K562 (cell line): ENCODE data around the gene RPL18A. TPM values are rescaled to one million over a fixed set of nuclear protein-coding genes. Genes with fewer than 3 reads are reported as not detected.

Experiments used
- ETS2 ChIP-seq: IDR thresholded peaks from 2 replicates; pipeline ENCODE4 v1.6.1; 2016; ENCODE audit warnings: borderline replicate concordance, missing genetic modification characterization, mild to moderate bottlenecking, moderate library complexity, missing compliant biosample characterization; ENCODE audit not compliant: poor library complexity, severe bottlenecking
- MEIS2 ChIP-seq: fragments of 450-650 bp; IDR thresholded peaks from 2 replicates; pipeline ENCODE4 v1.6.1; 2014; ENCODE audit warnings: mild to moderate bottlenecking; ENCODE audit not compliant: partially characterized antibody
- PPARD ChIP-seq: fragments of 250-450 bp; sonication (Bioruptor Pico); IDR thresholded peaks from 2 replicates; pipeline ENCODE4 v1.8.0; 2022; ENCODE audit warnings: inconsistent platforms, mild to moderate bottlenecking, moderate library complexity
- TBP ChIP-seq: optimal IDR thresholded peaks from 2 replicates; pipeline ENCODE3; 2011; ENCODE audit warnings: low read depth, low read length, improper control_type of control experiment
- ZBTB1 ChIP-seq: sonication (generic); formaldehyde crosslinking; IDR thresholded peaks from 2 replicates; pipeline ENCODE4 v1.8.1; 2023; ENCODE audit warnings: missing genetic modification reagents, low read depth, mild to moderate bottlenecking, borderline replicate concordance
- polyA plus RNA-seq, 8 experiments: library from polyadenylated mRNA; depleted of rRNA in 4 of 8; stranded (reverse) in 5 of 8; unstranded in 3 of 8; fragments of >200 nt; fragmentation: Nextera tagmentation in 2 of 8; fragmentation: Illumina TruSeq in 1 of 8; extraction: Ambion mirVana in 2 of 8; extraction: Trizol in 1 of 8; gene quantifications; 2 replicates each; pipeline versions ENCODE4 v1.2.1 to v1.2.3, GENCODE V29; 2011 to 2014; ENCODE audit warnings: inconsistent platforms in 1 of 8, missing spikeins in 1 of 8
- total RNA-seq, 7 experiments: library from RNA; depleted of rRNA in 6 of 7; stranded (reverse); fragments of >200 nt in 6 of 7; fragmentation: Illumina TruSeq in 2 of 7; extraction: Trizol in 2 of 7; gene quantifications; 2 replicates each; pipeline versions ENCODE4 v1.2.1 to v1.2.3, GENCODE V29; 2011 to 2021; ENCODE audit warnings: low replicate concordance in 1 of 7
- TF ChIP-seq, protein P1 (sequence below), 2 experiments: fragments of 450-650 bp; conservative IDR thresholded peaks; 2 replicates each; pipeline ENCODE4 v1.6.1; 2017; ENCODE audit warnings: mild to moderate bottlenecking in 2 of 2, moderate library complexity in 2 of 2
- TF ChIP-seq, protein P2 (sequence below): sonication (generic); formaldehyde crosslinking; IDR thresholded peaks from 2 replicates; pipeline ENCODE4 v1.8.1; 2023; ENCODE audit warnings: mild to moderate bottlenecking, missing genetic modification reagents, moderate library complexity
- TF ChIP-seq, protein P3 (sequence below): fragments of 450-650 bp; formaldehyde crosslinking; IDR thresholded peaks from 2 replicates; pipeline ENCODE4 v1.4.0; 2022; ENCODE audit warnings: missing genetic modification characterization
- TF ChIP-seq, protein P4 (sequence below): sonication (generic); formaldehyde crosslinking; IDR thresholded peaks from 2 replicates; pipeline ENCODE4 v1.8.0; 2022; ENCODE audit warnings: mild to moderate bottlenecking, low read depth, missing genetic modification reagents
- TF ChIP-seq, protein P5 (sequence below): fragments of 250-450 bp; sonication (Bioruptor Pico); IDR thresholded peaks from 2 replicates; pipeline ENCODE4 v1.4.0; 2020; ENCODE audit warnings: mild to moderate bottlenecking, moderate library complexity
- TF ChIP-seq, protein P6 (sequence below): sonication (generic); formaldehyde crosslinking; IDR thresholded peaks from 2 replicates; pipeline ENCODE4 v1.8.0; 2023; ENCODE audit warnings: mild to moderate bottlenecking, missing genetic modification reagents

RPL18A gene
- total and polyA plus RNA-seq, 9 of the 15 experiments (the other 6 are each of a cell fraction or from before 2014, with no cell fraction given) = 626 to 2,882 (median 1,895) TPM

DNA sequence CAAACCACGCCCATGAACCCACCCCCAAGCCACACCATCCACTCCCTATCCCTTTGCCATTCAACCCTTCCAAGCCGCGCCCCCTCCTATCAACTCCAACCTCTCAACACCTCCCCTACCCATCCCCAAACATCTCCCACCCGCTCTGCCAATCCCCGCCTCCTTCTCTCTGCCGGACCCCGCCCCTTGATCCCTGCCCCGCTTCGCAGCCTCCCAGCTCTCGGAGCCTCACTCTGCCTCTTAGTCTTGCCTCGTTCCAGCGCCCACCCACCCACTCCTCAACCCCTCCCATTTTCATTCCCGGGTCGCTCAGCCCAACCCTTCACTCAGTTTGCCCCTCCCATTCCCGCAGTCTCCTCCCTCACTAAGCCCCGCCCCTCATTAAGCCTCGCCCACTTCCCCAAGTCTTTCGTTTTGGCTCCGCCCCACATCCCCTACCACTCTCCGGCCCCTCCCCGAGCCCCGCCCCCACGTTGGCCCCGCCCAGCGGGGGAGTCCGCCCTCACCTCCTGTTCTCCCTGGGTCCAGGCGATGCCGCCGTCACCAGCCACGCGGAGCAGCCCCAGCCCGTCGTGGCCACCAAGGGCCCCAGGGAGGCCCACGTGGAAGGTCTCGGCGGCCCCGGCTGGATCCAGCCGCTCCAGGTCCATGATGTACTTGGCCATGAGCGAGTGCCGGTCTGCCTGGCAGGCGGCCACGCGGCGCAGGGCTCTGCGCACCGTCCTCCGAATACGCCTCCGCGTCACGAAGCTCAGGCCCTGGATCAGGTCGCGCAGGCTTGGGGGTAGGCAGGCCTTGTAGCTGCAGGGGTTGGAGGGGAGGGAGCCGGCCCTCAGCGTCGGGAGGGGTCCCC lies 17.7 kb upstream of the RPL18A start (continued):
- TF ChIP-seq, protein P1, sequence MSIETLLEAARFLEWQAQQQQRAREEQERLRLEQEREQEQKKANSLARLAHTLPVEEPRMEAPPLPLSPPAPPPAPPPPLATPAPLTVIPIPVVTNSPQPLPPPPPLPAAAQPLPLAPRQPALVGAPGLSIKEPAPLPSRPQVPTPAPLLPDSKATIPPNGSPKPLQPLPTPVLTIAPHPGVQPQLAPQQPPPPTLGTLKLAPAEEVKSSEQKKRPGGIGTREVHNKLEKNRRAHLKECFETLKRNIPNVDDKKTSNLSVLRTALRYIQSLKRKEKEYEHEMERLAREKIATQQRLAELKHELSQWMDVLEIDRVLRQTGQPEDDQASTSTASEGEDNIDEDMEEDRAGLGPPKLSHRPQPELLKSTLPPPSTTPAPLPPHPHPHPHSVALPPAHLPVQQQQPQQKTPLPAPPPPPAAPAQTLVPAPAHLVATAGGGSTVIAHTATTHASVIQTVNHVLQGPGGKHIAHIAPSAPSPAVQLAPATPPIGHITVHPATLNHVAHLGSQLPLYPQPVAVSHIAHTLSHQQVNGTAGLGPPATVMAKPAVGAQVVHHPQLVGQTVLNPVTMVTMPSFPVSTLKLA (conservative IDR thresholded peaks at IDR 0.05) = peak; percentile 86 to 90
- TF ChIP-seq, protein P2, sequence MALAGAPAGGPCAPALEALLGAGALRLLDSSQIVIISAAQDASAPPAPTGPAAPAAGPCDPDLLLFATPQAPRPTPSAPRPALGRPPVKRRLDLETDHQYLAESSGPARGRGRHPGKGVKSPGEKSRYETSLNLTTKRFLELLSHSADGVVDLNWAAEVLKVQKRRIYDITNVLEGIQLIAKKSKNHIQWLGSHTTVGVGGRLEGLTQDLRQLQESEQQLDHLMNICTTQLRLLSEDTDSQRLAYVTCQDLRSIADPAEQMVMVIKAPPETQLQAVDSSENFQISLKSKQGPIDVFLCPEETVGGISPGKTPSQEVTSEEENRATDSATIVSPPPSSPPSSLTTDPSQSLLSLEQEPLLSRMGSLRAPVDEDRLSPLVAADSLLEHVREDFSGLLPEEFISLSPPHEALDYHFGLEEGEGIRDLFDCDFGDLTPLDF = peak; percentile 29; the same call in 1 of the 2 replicates
- TF ChIP-seq ETS2 (tag) (no peak), ZBTB1 (CRISPR knock-in tag) (peak; percentile 49; the same call in 1 of the 2 replicates), TBP (no peak), PPARD (no peak), MEIS2 (peak; percentile 78)
- TF ChIP-seq, protein P3, sequence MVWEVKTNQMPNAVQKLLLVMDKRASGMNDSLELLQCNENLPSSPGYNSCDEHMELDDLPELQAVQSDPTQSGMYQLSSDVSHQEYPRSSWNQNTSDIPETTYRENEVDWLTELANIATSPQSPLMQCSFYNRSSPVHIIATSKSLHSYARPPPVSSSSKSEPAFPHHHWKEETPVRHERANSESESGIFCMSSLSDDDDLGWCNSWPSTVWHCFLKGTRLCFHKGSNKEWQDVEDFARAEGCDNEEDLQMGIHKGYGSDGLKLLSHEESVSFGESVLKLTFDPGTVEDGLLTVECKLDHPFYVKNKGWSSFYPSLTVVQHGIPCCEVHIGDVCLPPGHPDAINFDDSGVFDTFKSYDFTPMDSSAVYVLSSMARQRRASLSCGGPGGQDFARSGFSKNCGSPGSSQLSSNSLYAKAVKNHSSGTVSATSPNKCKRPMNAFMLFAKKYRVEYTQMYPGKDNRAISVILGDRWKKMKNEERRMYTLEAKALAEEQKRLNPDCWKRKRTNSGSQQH (CRISPR knock-in tag) = 0 out of 2 replicates have a peak, but pooled peaks have one; percentile 43
- TF ChIP-seq, protein P4, sequence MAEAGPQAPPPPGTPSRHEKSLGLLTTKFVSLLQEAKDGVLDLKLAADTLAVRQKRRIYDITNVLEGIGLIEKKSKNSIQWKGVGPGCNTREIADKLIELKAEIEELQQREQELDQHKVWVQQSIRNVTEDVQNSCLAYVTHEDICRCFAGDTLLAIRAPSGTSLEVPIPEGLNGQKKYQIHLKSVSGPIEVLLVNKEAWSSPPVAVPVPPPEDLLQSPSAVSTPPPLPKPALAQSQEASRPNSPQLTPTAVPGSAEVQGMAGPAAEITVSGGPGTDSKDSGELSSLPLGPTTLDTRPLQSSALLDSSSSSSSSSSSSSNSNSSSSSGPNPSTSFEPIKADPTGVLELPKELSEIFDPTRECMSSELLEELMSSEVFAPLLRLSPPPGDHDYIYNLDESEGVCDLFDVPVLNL (CRISPR knock-in tag) = peak; percentile 52; the same call in 1 of the 2 replicates
- TF ChIP-seq, protein P5, sequence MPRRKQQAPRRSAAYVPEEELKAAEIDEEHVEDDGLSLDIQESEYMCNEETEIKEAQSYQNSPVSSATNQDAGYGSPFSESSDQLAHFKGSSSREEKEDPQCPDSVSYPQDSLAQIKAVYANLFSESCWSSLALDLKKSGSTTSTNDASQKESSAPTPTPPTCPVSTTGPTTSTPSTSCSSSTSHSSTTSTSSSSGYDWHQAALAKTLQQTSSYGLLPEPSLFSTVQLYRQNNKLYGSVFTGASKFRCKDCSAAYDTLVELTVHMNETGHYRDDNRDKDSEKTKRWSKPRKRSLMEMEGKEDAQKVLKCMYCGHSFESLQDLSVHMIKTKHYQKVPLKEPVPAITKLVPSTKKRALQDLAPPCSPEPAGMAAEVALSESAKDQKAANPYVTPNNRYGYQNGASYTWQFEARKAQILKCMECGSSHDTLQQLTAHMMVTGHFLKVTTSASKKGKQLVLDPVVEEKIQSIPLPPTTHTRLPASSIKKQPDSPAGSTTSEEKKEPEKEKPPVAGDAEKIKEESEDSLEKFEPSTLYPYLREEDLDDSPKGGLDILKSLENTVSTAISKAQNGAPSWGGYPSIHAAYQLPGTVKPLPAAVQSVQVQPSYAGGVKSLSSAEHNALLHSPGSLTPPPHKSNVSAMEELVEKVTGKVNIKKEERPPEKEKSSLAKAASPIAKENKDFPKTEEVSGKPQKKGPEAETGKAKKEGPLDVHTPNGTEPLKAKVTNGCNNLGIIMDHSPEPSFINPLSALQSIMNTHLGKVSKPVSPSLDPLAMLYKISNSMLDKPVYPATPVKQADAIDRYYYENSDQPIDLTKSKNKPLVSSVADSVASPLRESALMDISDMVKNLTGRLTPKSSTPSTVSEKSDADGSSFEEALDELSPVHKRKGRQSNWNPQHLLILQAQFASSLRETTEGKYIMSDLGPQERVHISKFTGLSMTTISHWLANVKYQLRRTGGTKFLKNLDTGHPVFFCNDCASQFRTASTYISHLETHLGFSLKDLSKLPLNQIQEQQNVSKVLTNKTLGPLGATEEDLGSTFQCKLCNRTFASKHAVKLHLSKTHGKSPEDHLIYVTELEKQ (CRISPR knock-in tag) = no peak
- TF ChIP-seq, protein P6, sequence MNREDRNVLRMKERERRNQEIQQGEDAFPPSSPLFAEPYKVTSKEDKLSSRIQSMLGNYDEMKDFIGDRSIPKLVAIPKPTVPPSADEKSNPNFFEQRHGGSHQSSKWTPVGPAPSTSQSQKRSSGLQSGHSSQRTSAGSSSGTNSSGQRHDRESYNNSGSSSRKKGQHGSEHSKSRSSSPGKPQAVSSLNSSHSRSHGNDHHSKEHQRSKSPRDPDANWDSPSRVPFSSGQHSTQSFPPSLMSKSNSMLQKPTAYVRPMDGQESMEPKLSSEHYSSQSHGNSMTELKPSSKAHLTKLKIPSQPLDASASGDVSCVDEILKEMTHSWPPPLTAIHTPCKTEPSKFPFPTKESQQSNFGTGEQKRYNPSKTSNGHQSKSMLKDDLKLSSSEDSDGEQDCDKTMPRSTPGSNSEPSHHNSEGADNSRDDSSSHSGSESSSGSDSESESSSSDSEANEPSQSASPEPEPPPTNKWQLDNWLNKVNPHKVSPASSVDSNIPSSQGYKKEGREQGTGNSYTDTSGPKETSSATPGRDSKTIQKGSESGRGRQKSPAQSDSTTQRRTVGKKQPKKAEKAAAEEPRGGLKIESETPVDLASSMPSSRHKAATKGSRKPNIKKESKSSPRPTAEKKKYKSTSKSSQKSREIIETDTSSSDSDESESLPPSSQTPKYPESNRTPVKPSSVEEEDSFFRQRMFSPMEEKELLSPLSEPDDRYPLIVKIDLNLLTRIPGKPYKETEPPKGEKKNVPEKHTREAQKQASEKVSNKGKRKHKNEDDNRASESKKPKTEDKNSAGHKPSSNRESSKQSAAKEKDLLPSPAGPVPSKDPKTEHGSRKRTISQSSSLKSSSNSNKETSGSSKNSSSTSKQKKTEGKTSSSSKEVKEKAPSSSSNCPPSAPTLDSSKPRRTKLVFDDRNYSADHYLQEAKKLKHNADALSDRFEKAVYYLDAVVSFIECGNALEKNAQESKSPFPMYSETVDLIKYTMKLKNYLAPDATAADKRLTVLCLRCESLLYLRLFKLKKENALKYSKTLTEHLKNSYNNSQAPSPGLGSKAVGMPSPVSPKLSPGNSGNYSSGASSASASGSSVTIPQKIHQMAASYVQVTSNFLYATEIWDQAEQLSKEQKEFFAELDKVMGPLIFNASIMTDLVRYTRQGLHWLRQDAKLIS = no peak; the same call in 1 of the 2 replicates
